Ascending aorta (tissue), 2 donors: ENCODE measurements around the gene TUG1. TPM values are rescaled to one million over a fixed set of nuclear protein-coding genes. Genes with fewer than 3 reads are reported as not detected.

Experiments
- DNase-seq, 2 donors: peaks; one replicate each; pipeline ENCODE4 v3.0.0-alpha.2; 2019; ENCODE audit warnings: low spot score in 2 of 2
- H3K27ac ChIP-seq, 2 donors: fragments of 200-600 bp; sonication (generic); one replicate each; pipeline ENCODE4 v1.5.1; 2016 to 2017; ENCODE audit warnings: mild to moderate bottlenecking in 1 of 2
- H3K27me3 ChIP-seq: fragments of 200-600 bp; sonication (generic); one replicate; pipeline ENCODE4 v1.5.1; 2017
- H3K36me3 ChIP-seq, 2 donors: fragments of 200-600 bp; sonication (generic); one replicate each; pipeline ENCODE4 v1.5.1; 2016
- H3K4me1 ChIP-seq, 2 donors: fragments of 200-600 bp; sonication (generic); one replicate each; pipeline ENCODE4 v1.5.1; 2016 to 2017; ENCODE audit warnings: mild to moderate bottlenecking in 1 of 2
- H3K4me3 ChIP-seq, 2 donors: fragments of 200-600 bp; sonication (generic); one replicate each; pipeline ENCODE4 v1.5.1; 2016 to 2017; ENCODE audit warnings: mild to moderate bottlenecking in 1 of 2
- H3K9me3 ChIP-seq, 2 donors: fragments of 200-600 bp; sonication (generic); one replicate each; pipeline ENCODE4 v1.5.1; 2016
- intact Hi-C: fragments of 100-400 bp; cut with DNase I; formaldehyde crosslinking; loops from one replicate; pipeline ENCODE4 v1.15.1; 2023
- total RNA-seq: library from RNA; depleted of rRNA; stranded (reverse); fragments of >200 nt; gene quantifications from one replicate; pipeline ENCODE4 v1.1.0, GENCODE V29; 2016
- TF ChIP-seq, protein P1 (sequence below), 3 experiments: fragments of 200-600 bp in 2 of 3; fragments of 450-650 bp in 1 of 3; sonication (generic) in 2 of 3; IDR thresholded peaks; one replicate each; pipeline ENCODE4 v1.5.1; 2016 to 2019; ENCODE audit warnings: antibody characterized with exemption in 3 of 3, mild to moderate bottlenecking in 1 of 3, moderate library complexity in 1 of 3

The TUG1 gene
- total RNA-seq, 1 donor from 2014 or later: 46.2 TPM

DNA sequence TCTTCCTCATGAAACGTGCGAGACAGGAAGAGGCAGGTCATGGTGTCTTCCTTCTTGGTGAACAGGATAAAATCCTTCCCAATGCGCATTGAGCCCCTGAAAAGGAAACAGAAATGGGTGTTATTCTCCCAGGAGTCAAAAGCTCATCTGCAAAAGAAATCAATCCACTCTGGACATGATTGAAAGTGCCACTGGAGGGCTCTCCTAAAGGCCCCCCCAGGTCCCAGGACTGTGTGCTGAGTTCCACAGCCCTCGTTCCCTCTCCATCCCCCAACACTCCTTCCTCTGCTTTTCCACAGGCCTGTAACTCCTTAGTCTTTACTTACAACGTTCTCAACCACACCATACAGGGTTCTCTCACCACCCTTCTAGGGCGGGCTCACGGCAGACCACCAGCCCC is 22.7 kb upstream of the TUG1 start:
- Histone ChIP-seq H3K4me3 (no peak overlapping the region), H3K27me3 (no peaks in the 10 kb centered on the region), H3K27ac (peak overlapping the region; percentile 88 to 96), H3K4me1 (peaks cover 21 to 74% of the 10 kb centered on the region in 2 donors), H3K36me3 (peaks cover 37 to 52% of the 10 kb centered on the region in 2 donors), H3K9me3 (no peaks in the 10 kb centered on the region)
- intact Hi-C loops: loop anchor here (10.0 kb wide), 1 partner anchor 348 kb away; the partner anchor contains the start of gene PIK3IP1
- no peak for DNase-seq
- TF ChIP-seq, protein P1, sequence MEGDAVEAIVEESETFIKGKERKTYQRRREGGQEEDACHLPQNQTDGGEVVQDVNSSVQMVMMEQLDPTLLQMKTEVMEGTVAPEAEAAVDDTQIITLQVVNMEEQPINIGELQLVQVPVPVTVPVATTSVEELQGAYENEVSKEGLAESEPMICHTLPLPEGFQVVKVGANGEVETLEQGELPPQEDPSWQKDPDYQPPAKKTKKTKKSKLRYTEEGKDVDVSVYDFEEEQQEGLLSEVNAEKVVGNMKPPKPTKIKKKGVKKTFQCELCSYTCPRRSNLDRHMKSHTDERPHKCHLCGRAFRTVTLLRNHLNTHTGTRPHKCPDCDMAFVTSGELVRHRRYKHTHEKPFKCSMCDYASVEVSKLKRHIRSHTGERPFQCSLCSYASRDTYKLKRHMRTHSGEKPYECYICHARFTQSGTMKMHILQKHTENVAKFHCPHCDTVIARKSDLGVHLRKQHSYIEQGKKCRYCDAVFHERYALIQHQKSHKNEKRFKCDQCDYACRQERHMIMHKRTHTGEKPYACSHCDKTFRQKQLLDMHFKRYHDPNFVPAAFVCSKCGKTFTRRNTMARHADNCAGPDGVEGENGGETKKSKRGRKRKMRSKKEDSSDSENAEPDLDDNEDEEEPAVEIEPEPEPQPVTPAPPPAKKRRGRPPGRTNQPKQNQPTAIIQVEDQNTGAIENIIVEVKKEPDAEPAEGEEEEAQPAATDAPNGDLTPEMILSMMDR (IDR thresholded peaks at IDR 0.05): no peak

DNA sequence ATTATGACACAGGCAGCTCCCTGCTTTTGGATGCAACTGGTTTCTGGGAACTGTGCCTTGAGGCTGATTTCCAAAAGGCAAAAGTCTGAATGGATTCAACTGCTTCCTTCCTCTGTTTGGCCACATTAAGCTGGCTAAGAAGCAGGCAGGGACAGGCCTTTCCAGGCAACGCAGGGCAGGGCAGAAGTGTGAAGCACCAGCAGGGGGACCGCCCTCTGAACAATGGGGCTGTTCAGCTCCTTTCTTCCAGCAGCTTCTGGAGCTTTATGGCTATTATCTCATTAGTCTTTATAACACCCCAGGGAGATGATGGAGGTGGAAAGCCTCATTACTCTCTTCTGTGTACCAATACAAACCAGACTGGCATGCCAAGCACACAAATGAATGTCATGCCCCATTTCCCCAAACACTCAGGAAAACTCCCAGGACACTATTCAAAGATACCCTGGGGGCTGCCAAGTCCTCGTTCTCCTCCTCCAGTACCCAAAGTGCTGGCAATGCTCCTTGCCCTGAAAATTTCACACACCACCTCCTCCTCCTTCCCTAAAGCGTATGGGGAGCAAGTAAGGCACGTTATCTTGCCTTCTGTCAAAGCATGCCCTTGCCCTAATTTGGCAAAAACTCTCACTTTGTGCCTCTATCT is 21.8 kb upstream of the TUG1 start:
- Histone ChIP-seq H3K27ac (peak overlapping the region; percentile 88 to 96), H3K27me3 (no peaks in the 10 kb centered on the region), H3K4me1 (peaks cover 21 to 81% of the 10 kb centered on the region in 2 donors), H3K4me3 (no peak overlapping the region), H3K36me3 (peaks cover 27 to 46% of the 10 kb centered on the region in 2 donors), H3K9me3 (no peaks in the 10 kb centered on the region)
- DNase-seq: peak in 1 of 2 donors; percentile 87
- TF ChIP-seq, protein P1 (IDR thresholded peaks at IDR 0.05): peak in 2 of 3 experiments; percentile 21 to 35
- intact Hi-C loops: loop anchor here (10.0 kb wide), 1 partner anchor 348 kb away; the partner anchor contains the start of gene PIK3IP1

DNA sequence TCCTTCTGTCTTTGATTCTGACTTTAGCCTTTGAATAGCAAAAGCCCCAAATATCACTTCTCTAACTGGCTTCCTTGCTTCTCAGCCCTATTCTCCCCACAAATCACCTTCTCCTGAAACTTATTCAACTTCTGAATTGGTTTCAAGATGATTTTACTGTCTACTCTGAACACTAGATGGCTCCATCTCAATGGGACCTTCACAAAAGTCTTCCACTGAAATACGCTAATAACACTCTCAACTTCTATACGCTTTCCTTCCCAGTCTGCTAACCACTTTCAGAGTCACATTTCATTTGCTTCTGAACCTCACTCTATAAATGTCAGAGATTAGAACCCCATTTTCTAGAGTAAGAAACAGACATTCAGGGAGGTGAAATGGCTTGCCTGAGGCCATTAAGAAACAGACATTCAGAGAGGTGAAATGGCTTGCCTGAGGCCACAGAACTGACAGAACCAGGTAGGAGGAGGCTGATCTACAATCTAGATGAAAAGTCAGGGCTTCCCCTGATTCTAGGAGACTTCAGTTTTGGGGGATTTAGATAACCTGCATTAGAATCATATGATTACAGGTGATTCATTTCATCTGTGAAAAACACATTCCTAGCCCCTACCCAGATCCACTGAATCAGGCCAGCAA is 21.1 kb upstream of the TUG1 start:
- H3K27ac ChIP-seq: peak overlapping the region; percentile 88 to 96
- peak overlapping the region in 1 of 2 donors; percentile 10 for H3K4me3 ChIP-seq
- intact Hi-C loops: loop anchor here (1.0 to 10.0 kb wide), 5 partner anchors 21 to 347 kb away; partner anchors contain the start of genes PIK3IP1 and TUG1
- H3K27me3 ChIP-seq: no peaks in the 10 kb centered on the region
- peaks cover 22 to 40% of the 10 kb centered on the region in 2 donors for H3K36me3 ChIP-seq
- no peaks in the 10 kb centered on the region for H3K9me3 ChIP-seq
- no peak for DNase-seq
- H3K4me1 ChIP-seq: peaks cover 21 to 85% of the 10 kb centered on the region in 2 donors
- TF ChIP-seq, protein P1 (IDR thresholded peaks at IDR 0.05): peak; percentile 49 to 64 (median 59)

GRCh38 chr22:30948930-30949342 is 20.1 kb upstream of the TUG1 start:
- intact Hi-C loops: loop anchor here (1.0 to 10.0 kb wide), 6 partner anchors 20 to 346 kb away; partner anchors contain the start of genes PIK3IP1 and TUG1
- Histone ChIP-seq H3K27me3 (no peaks in the 10 kb centered on the region), H3K9me3 (no peaks in the 10 kb centered on the region), H3K27ac (peak overlapping the region; percentile 88 to 96), H3K4me3 (no peak overlapping the region), H3K36me3 (peaks cover 17 to 40% of the 10 kb centered on the region in 2 donors), H3K4me1 (peaks cover 21 to 81% of the 10 kb centered on the region in 2 donors)
- TF ChIP-seq, protein P1 (IDR thresholded peaks at IDR 0.05): peak in 2 of 3 experiments; percentile 18 to 29
- no peak for DNase-seq

DNA sequence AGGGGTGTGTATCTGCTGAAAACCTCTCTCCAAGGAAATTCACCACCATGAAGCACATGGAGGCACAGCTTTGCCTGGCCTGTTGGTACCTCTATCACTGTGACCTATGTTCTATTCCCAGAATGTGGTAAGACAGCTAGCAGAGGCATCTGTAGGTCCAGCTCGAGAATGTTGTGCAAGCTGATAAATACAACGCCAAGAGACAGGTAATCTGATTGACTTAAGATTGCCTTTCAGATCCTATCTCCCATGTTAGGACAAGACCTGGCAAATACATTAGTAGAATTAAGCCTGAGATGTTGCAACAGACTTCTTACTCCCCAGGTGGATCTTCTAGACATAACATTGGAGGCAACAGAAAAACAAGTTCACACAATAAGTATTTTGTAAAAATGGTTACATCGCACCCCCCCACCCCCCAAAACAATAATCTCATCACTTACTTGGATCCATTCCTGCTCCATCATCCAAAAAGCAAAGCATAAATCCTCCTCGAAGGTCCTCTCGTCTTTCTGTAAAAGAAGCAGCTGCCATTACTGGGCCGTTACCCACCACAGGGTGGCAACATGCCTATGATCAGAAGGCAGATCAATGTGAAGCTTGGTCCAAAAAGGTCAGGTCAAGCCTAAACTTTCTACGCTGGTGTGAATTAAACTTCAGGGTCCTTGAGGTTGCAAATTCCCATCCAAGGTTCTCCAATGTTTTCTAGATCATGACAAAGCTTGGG is 19.0 kb upstream of the TUG1 start:
- H3K36me3 ChIP-seq: peaks cover 14 to 34% of the 10 kb centered on the region in 2 donors
- peak overlapping the region; percentile 88 to 96 for H3K27ac ChIP-seq
- H3K4me1 ChIP-seq: peaks cover 16 to 71% of the 10 kb centered on the region in 2 donors
- intact Hi-C loops: loop anchor here (1.0 to 10.0 kb wide), 4 partner anchors 87 to 345 kb away; partner anchors contain the start of gene PIK3IP1
- no peak for DNase-seq
- H3K27me3 ChIP-seq: no peaks in the 10 kb centered on the region
- TF ChIP-seq, protein P1 (IDR thresholded peaks at IDR 0.05): no peak
- H3K4me3 ChIP-seq: no peak overlapping the region
- H3K9me3 ChIP-seq: no peaks in the 10 kb centered on the region
